ENCODE data around the gene CDKN2B-AS1. TPM values are rescaled to one million over a fixed set of nuclear protein-coding genes. Genes with fewer than 3 reads are reported as not detected.

CDKN2B-AS1 gene
- total RNA-seq, 1 experiment from 2014 or later, result not detected

GRCh38 chr9:22134390-22134789, 139.8 kb downstream of the CDKN2B-AS1 start:
- DNase-seq (ENCODE audit: low spot score), result no peak
- in situ Hi-C loops (cut with HindIII; ENCODE audit: low sequenced_read_pairs), result no loop called here

GRCh38 chr9:22136461-22137096, 142.0 kb downstream of the CDKN2B-AS1 start:
- in situ Hi-C loops (cut with HindIII; ENCODE audit: low sequenced_read_pairs), result no loop called here
- no peak for DNase-seq (ENCODE audit: low spot score)

- in situ Hi-C loops (cut with HindIII; ENCODE audit: low sequenced_read_pairs), result no loop called here
Observed at GRCh38 chr9:22138956-22139660, 144.5 kb downstream of the CDKN2B-AS1 start.

GRCh38 chr9:22141908-22142307, 147.3 kb downstream of the CDKN2B-AS1 start:
- DNase-seq (ENCODE audit: low spot score), result no peak
- in situ Hi-C loops (cut with HindIII; ENCODE audit: low sequenced_read_pairs), result no loop called here

More at GRCh38 chr9:22138956-22139660, 144.5 kb downstream of the CDKN2B-AS1 start:
- no peak for DNase-seq (ENCODE audit: low spot score)

GRCh38 chr9:22142671-22143070, 148.1 kb downstream of the CDKN2B-AS1 start:
- in situ Hi-C loops (cut with HindIII; ENCODE audit: low sequenced_read_pairs), result no loop called here
- no peak for DNase-seq (ENCODE audit: low spot score)

GRCh38 chr9:22143799-22144625, 149.4 kb downstream of the CDKN2B-AS1 start:
- no peak for DNase-seq (ENCODE audit: low spot score)
- in situ Hi-C loops (cut with HindIII; ENCODE audit: low sequenced_read_pairs), result no loop called here

GRCh38 chr9:22146604-22147003, 152.0 kb downstream of the CDKN2B-AS1 start:
- in situ Hi-C loops (cut with HindIII; ENCODE audit: low sequenced_read_pairs), result no loop called here
- no peak for DNase-seq (ENCODE audit: low spot score)

GRCh38 chr9:22147813-22148527, 153.4 kb downstream of the CDKN2B-AS1 start:
- in situ Hi-C loops (cut with HindIII; ENCODE audit: low sequenced_read_pairs), result no loop called here

GRCh38 chr9:22148528-22148875, 153.9 kb downstream of the CDKN2B-AS1 start:
- no peak for DNase-seq (ENCODE audit: low spot score)
- in situ Hi-C loops (cut with HindIII; ENCODE audit: low sequenced_read_pairs), result no loop called here

More at GRCh38 chr9:22147813-22148527, 153.4 kb downstream of the CDKN2B-AS1 start:
- no peak for DNase-seq (ENCODE audit: low spot score)

GRCh38 chr9:22148876-22149637, 154.5 kb downstream of the CDKN2B-AS1 start:
- no peak for DNase-seq (ENCODE audit: low spot score)
- in situ Hi-C loops (cut with HindIII; ENCODE audit: low sequenced_read_pairs), result no loop called here

- no peak for DNase-seq (ENCODE audit: low spot score)
- in situ Hi-C loops (cut with HindIII; ENCODE audit: low sequenced_read_pairs), result no loop called here
Observed at GRCh38 chr9:22154064-22154463, 159.5 kb downstream of the CDKN2B-AS1 start.

GRCh38 chr9:22156586-22156985, 162.0 kb downstream of the CDKN2B-AS1 start:
- DNase-seq (ENCODE audit: low spot score), result no peak
- in situ Hi-C loops (cut with HindIII; ENCODE audit: low sequenced_read_pairs), result no loop called here

- in situ Hi-C loops (cut with HindIII; ENCODE audit: low sequenced_read_pairs), result no loop called here
- no peak for DNase-seq (ENCODE audit: low spot score)
Observed at GRCh38 chr9:22157276-22157675, 162.7 kb downstream of the CDKN2B-AS1 start.

GRCh38 chr9:22157828-22158227, 163.2 kb downstream of the CDKN2B-AS1 start:
- in situ Hi-C loops (cut with HindIII; ENCODE audit: low sequenced_read_pairs), result no loop called here
- DNase-seq (ENCODE audit: low spot score), result no peak

GRCh38 chr9:22158271-22158670, 163.7 kb downstream of the CDKN2B-AS1 start:
- DNase-seq (ENCODE audit: low spot score), result no peak
- in situ Hi-C loops (cut with HindIII; ENCODE audit: low sequenced_read_pairs), result no loop called here

- in situ Hi-C loops (cut with HindIII; ENCODE audit: low sequenced_read_pairs), result no loop called here
- DNase-seq (ENCODE audit: low spot score), result no peak
Observed at GRCh38 chr9:22158927-22159346, 164.3 kb downstream of the CDKN2B-AS1 start.

GRCh38 chr9:22159586-22159985, 165.0 kb downstream of the CDKN2B-AS1 start:
- DNase-seq (ENCODE audit: low spot score), result no peak
- in situ Hi-C loops (cut with HindIII; ENCODE audit: low sequenced_read_pairs), result no loop called here

- DNase-seq (ENCODE audit: low spot score), result no peak
- in situ Hi-C loops (cut with HindIII; ENCODE audit: low sequenced_read_pairs), result no loop called here
Observed at GRCh38 chr9:22160221-22160620, 165.6 kb downstream of the CDKN2B-AS1 start.

GRCh38 chr9:22165144-22165543, 170.6 kb downstream of the CDKN2B-AS1 start:
- DNase-seq (ENCODE audit: low spot score), result no peak
- in situ Hi-C loops (cut with HindIII; ENCODE audit: low sequenced_read_pairs), result no loop called here

All from G401 (cell line).